AG04450 (cell line): ENCODE measurements around the gene RALGDS. TPM values are rescaled to one million over a fixed set of nuclear protein-coding genes. Genes with fewer than 3 reads are reported as not detected.
A peak's percentile ranks its signal among the peaks of the same experiment; 100 is the strongest.

ENCODE experiments used
- CTCF ChIA-PET: fragments of 300-600, 350-600 bp; formaldehyde crosslinking; extraction: SDS; loops from one replicate; lab custom pipeline; 2022; ENCODE audit warnings: antibody characterized with exemption, inconsistent platforms; lab: Charles Lee
- POLR2A ChIA-PET: fragments of 350-600 bp; formaldehyde crosslinking; extraction: SDS; loops from one replicate; lab custom pipeline; 2021; ENCODE audit warnings: antibody characterized with exemption, inconsistent platforms; lab: Yijun Ruan, JAX
- DNase-seq: peaks from one replicate; pipeline ENCODE4 v3.0.0-alpha.2; 2011; ENCODE audit warnings: low read depth, low spot score
- H3K27ac ChIP-seq: one replicate; pipeline ENCODE4 v1.5.1; 2012; ENCODE audit warnings: low read depth, low read length, control low read depth
- H3K27me3 ChIP-seq: one replicate; pipeline ENCODE4 v1.6.0; 2012; ENCODE audit warnings: low read length; ENCODE audit not compliant: control insufficient read depth, insufficient read depth
- H3K4me3 ChIP-seq: 2 replicates; pipeline ENCODE4 v1.5.1; 2011; ENCODE audit warnings: mild to moderate bottlenecking, low read depth, low read length, control low read depth
- H3K9me3 ChIP-seq: 2 replicates; pipeline ENCODE4 v1.5.1; 2012; ENCODE audit warnings: low read length; ENCODE audit not compliant: control insufficient read depth, insufficient read depth
- polyA plus RNA-seq: library from polyadenylated mRNA; depleted of rRNA; stranded (reverse); fragments of >200 nt; gene quantifications from 2 replicates; pipeline ENCODE4 v1.2.3, GENCODE V29; 2011
- TF ChIP-seq, protein P1 (sequence below): IDR thresholded peaks from 2 replicates; pipeline ENCODE4 v1.5.1; 2011; ENCODE audit warnings: low read depth, low read length, control low read depth, inconsistent platforms

Gene RALGDS
- polyA plus RNA-seq, 1 experiment, result 19.1 TPM

- DNase-seq, result no peak
- H3K27me3 ChIP-seq, result no peaks in the 10 kb centered on the region
- CTCF ChIA-PET, result interaction anchor here (1.6 to 15.9 kb wide), 2 partner anchors 34 to 63 kb away, joined by 3 to 264 read pairs; no protein-coding TSS in a partner anchor
- H3K4me3 ChIP-seq, result no peak overlapping the region
- no peak overlapping the region for H3K27ac ChIP-seq
- no peaks in the 10 kb centered on the region; the same call in 1 of the 2 replicates for H3K9me3 ChIP-seq
- POLR2A ChIA-PET, result interaction anchor here (1.1 kb wide), 1 partner anchor 82 kb away, joined by 3 read pairs; the partner anchor contains the start of gene GTF3C5
- TF ChIP-seq, protein P1, sequence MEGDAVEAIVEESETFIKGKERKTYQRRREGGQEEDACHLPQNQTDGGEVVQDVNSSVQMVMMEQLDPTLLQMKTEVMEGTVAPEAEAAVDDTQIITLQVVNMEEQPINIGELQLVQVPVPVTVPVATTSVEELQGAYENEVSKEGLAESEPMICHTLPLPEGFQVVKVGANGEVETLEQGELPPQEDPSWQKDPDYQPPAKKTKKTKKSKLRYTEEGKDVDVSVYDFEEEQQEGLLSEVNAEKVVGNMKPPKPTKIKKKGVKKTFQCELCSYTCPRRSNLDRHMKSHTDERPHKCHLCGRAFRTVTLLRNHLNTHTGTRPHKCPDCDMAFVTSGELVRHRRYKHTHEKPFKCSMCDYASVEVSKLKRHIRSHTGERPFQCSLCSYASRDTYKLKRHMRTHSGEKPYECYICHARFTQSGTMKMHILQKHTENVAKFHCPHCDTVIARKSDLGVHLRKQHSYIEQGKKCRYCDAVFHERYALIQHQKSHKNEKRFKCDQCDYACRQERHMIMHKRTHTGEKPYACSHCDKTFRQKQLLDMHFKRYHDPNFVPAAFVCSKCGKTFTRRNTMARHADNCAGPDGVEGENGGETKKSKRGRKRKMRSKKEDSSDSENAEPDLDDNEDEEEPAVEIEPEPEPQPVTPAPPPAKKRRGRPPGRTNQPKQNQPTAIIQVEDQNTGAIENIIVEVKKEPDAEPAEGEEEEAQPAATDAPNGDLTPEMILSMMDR, result no peak
Observed at GRCh38 chr9:133111808-133112662, 9.0 kb downstream of the RALGDS start.

DNA sequence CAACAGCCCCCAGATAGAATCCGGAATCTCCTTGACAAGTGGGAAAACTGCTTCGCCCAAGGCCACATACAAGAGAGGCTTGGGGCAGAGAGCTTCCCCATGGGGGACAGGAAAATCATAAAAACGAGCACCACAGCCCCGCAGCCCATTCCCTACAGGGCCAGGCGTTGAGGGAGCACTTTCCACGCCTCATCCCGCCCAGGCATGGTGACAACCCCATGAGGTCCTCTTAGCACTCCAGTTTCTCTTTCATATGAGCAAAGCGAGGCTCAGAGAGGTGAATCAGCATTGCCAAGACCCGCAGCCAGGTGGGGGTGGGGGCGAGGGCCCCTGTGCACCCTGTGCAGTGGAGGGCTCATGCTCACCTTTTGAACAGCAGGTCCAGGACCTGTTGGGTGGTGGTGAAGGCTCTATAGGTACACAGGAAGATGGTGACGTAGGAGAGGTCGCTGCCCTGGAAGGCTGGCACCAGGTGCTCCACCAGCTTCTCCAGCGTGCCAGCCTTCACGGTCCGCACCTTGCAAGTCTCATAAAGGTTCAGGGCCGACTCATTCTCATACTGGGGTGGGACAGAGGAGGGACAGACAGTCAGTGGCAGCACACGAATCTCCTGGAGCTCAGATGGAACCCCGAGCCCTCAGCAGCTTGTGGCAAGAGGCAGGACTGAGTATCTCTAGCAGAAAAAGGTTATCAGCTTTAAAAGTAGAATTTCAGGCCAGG lies 10.9 kb downstream of the RALGDS start:
- Histone ChIP-seq H3K4me3 (no peak overlapping the region), H3K27ac (no peak overlapping the region), H3K27me3 (no peaks in the 10 kb centered on the region), H3K9me3 (no peaks in the 10 kb centered on the region; the same call in 1 of the 2 replicates)
- POLR2A ChIA-PET, result no interaction called here
- DNase-seq, result no peak
- CTCF ChIA-PET, result interaction anchor here (1.3 to 15.9 kb wide), 3 partner anchors 23 to 61 kb away, joined by 3 to 264 read pairs (median 3); no protein-coding TSS in a partner anchor
- TF ChIP-seq, protein P1, result no peak

GRCh38 chr9:133108794-133109641 lies 12.0 kb downstream of the RALGDS start:
- ChIA-PET CTCF (interaction anchor here (15.9 kb wide), 1 partner anchor 37 kb away, joined by 264 read pairs; no protein-coding TSS in a partner anchor), POLR2A (no interaction called here)
- H3K27me3 ChIP-seq, result no peaks in the 10 kb centered on the region
- H3K9me3 ChIP-seq, result no peaks in the 10 kb centered on the region; the same call in 1 of the 2 replicates
- no peak overlapping the region for H3K27ac ChIP-seq
- no peak for DNase-seq
- TF ChIP-seq, protein P1, result no peak
- no peak overlapping the region for H3K4me3 ChIP-seq

DNA sequence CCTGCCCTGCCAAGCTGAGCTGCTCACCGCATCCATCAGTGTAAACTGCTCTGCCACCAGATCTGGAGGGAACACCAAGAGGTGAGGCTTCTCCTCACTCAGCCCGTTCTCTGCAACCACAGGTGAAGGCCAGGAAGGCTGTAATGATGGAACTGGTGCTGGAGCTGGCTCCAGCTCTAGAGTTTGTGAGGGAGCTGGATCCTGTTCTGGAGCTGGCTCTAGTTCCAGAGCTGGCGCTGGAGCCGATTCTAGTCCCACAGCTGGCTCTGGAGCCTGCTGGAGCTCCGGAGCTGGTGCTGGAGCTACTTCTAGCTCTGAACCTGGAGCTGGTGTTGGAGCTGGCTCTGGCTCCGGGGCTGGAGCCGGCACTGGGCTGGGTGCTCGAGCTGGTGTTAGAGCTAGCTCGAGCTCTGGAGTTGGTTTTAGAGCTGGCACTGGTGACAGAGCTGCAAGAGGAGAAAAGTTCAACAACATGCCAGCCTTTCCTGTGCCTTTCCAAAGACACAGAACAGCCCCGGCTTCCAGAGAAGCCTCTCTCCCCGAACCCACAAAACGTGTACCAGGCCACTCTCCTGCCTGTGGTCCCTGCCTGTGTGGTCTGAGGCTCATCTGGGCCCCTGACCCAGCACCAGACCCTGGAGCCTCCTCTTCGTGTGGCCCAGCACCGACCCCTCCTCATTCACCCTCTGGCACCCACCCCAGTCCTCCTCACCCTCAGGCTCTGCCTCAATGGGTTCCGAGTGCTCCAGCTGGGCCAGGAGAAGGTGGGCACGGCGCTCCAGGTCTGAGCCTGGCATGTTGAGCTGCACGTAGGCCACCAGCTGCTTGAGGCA lies 12.9 kb downstream of the RALGDS start:
- POLR2A ChIA-PET, result no interaction called here

More for the DNA sequence above, 12.9 kb downstream of the RALGDS start:
- TF ChIP-seq, protein P1, result no peak
- Histone ChIP-seq H3K4me3 (no peak overlapping the region), H3K27ac (peak overlapping the region; percentile 11), H3K27me3 (no peaks in the 10 kb centered on the region), H3K9me3 (no peaks in the 10 kb centered on the region; the same call in 1 of the 2 replicates)
- DNase-seq, result no peak
- CTCF ChIA-PET, result interaction anchor here (15.9 kb wide), 1 partner anchor 38 kb away, joined by 264 read pairs; no protein-coding TSS in a partner anchor
